IMR-90 (cell line): Measurements from ENCODE around the gene SSU72.

ENCODE experiments used
- CTCF ChIP-seq: conservative IDR thresholded peaks from 2 replicates; pipeline ENCODE4 v1.5.1; 2012; ENCODE audit warnings: mild to moderate bottlenecking, low read depth, low read length, improper control_type of control experiment
- ELK1 ChIP-seq: fragments of 150-350 bp; IDR thresholded peaks from 2 replicates; pipeline ENCODE4 v1.6.1; 2016; ENCODE audit warnings: low read depth, mild to moderate bottlenecking, low read length, moderate library complexity, borderline replicate concordance
- POLR2A ChIP-seq: IDR thresholded peaks from 2 replicates; pipeline ENCODE4 v1.6.1; 2012; ENCODE audit warnings: mild to moderate bottlenecking, low read depth, low read length
- RCOR1 ChIP-seq: IDR thresholded peaks from 2 replicates; pipeline ENCODE4 v1.6.1; 2012; ENCODE audit warnings: mild to moderate bottlenecking, low read length, improper control_type of control experiment; ENCODE audit not compliant: insufficient replicate concordance
- RFX5 ChIP-seq: IDR thresholded peaks from 2 replicates; pipeline ENCODE4 v1.8.0; 2012; ENCODE audit warnings: low read depth, mild to moderate bottlenecking, low read length, moderate library complexity

DNA sequence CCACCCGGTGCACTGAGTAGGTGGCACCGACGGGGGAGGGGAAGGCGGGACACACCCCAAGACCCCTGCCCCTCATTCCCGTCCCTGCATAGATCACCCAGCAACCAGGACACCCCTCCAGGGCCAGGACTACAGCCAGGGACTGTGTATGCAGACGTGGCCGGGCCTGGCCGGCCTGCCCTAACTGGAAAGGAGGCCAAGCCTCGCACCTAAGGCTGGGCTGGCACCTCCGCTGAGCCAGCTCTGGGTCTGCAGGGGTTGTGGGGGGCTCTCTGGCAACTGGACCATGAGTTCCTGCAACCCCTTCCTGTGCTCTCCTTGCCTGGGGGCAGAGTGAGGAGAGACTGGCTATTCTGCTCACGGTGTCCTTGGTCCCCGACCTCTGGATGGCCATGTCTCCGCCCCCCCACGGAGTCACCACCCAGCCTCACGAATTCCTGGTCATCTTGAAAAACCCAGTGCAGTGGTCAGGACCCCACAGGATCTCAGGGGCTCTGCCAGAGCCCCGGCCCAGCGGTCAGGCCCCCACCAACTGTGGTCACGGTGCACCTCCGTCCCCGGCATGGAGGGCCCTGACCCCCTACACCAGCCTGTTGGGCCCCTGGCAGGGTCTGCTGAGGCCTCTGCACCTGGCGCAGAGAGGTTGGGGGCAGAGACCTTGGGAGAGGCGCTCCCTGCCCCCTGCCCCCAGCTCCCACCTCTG lies 26.3 kb upstream of the SSU72 start:
- TF ChIP-seq CTCF (no peak), POLR2A (no peak), RFX5 (no peak), RCOR1 (no peak), ELK1 (no peak)
